Muscle of arm (tissue), 12 donors: ENCODE data around the gene CACNA1F. TPM values are rescaled to one million over a fixed set of nuclear protein-coding genes. Genes with fewer than 3 reads are reported as not detected.

Source experiments
- DNase-seq: peaks from one replicate; pipeline ENCODE4 v3.0.0-alpha.2; 2013
- polyA plus RNA-seq, 12 donors: library from polyadenylated mRNA; unstranded; fragments of 120-200 nt; gene quantifications; one replicate each; pipeline ENCODE4 v1.2.1, GENCODE V29; 2013; ENCODE audit not compliant: insufficient read length in 12 of 12

CACNA1F gene
- polyA plus RNA-seq, 12 donors = 0.03 to 0.39 (median 0.15) TPM; not detected in 6

- no peak for DNase-seq
Measured at GRCh38 chrX:49155243-49155899, 77.8 kb downstream of the CACNA1F start.

Other genes starting within 250 kb of the CACNA1F start
- 10 to 100 TPM in 11 of 12 donors, not detected in 1; 15.5 to 49.0 (median 24.6) TPM for gene GRIPAP1, start 231.1 kb downstream of the CACNA1F start, polyA plus RNA-seq
- gene TFE3, start 190.0 kb downstream of the CACNA1F start, polyA plus RNA-seq = 10 to 100 TPM in 11 of 12 donors, not detected in 1; 18.0 to 39.7 (median 20.6) TPM
- gene CCDC120, start 174.3 kb downstream of the CACNA1F start, polyA plus RNA-seq = 10 to 100 TPM in 2 of 12 donors, 1 to 10 TPM in 9, not detected in 1; 2.7 to 12.4 (median 4.2) TPM
- 10 to 100 TPM in 11 of 12 donors, not detected in 1; 15.7 to 63.8 (median 22.1) TPM for gene PRAF2, start 159.3 kb downstream of the CACNA1F start, polyA plus RNA-seq
- gene WDR45, start 153.5 kb downstream of the CACNA1F start, polyA plus RNA-seq = 10 to 100 TPM in 11 of 12 donors, not detected in 1; 20.7 to 44.0 (median 33.2) TPM
- gene GPKOW, start 109.6 kb downstream of the CACNA1F start, polyA plus RNA-seq = 10 to 100 TPM in 11 of 12 donors, not detected in 1; 15.5 to 19.0 (median 17.1) TPM
- gene MAGIX, start 70.6 kb downstream of the CACNA1F start, polyA plus RNA-seq = 1 to 10 TPM in 10 of 12 donors, not detected in 2; 1.2 to 2.3 (median 1.9) TPM
- gene PLP2, start 61.4 kb downstream of the CACNA1F start, polyA plus RNA-seq = 100 to 1,000 TPM in 10 of 12 donors, 10 to 100 TPM in 1, not detected in 1; 99.4 to 232 (median 162) TPM
- gene PRICKLE3, start 47.0 kb downstream of the CACNA1F start, polyA plus RNA-seq = 1 to 10 TPM in 10 of 12 donors, not detected in 2; 2.4 to 8.7 (median 3.7) TPM
- 1 to 10 TPM in 5 of 12 donors, under 1 TPM in 6, not detected in 1; 0.59 to 5.9 (median 0.97) TPM for gene SYP, start 33.1 kb downstream of the CACNA1F start, polyA plus RNA-seq
- 10 to 100 TPM in 7 of 12 donors, 1 to 10 TPM in 4, not detected in 1; 8.4 to 18.4 (median 11.0) TPM for gene CCDC22, start 2.1 kb upstream of the CACNA1F start, polyA plus RNA-seq
- gene FOXP3, start 31.4 kb upstream of the CACNA1F start, polyA plus RNA-seq = 1 to 10 TPM in 1 of 12 donors, under 1 TPM in 9, not detected in 2; 0.25 to 1.9 (median 0.47) TPM
- gene PPP1R3F, start 36.5 kb upstream of the CACNA1F start, polyA plus RNA-seq = 10 to 100 TPM in 1 of 12 donors, 1 to 10 TPM in 10, not detected in 1; 4.9 to 11.0 (median 7.0) TPM
- gene GAGE10, start 70.3 kb upstream of the CACNA1F start, polyA plus RNA-seq = not detected
- not detected for gene GAGE12J, start 88.7 kb upstream of the CACNA1F start, polyA plus RNA-seq
- not detected for gene GAGE13, start 98.2 kb upstream of the CACNA1F start, polyA plus RNA-seq